Activated gamma-delta T cell treated with anti-CD3 and anti-CD28 coated beads, Interleukin-2, amount 50 U/mL, for 16 hours (primary cell): ENCODE data around the gene HSCB.
"Not testable (repeated sequence)": the region's sequence is repeated elsewhere in the genome, so short reads cannot be mapped to it uniquely, and the experiment has no call there.

Experiments used
- DNase-seq: peaks from one replicate; pipeline ENCODE4 v3.0.0-alpha.2; 2020; ENCODE audit warnings: low read depth

The HSCB gene

DNA sequence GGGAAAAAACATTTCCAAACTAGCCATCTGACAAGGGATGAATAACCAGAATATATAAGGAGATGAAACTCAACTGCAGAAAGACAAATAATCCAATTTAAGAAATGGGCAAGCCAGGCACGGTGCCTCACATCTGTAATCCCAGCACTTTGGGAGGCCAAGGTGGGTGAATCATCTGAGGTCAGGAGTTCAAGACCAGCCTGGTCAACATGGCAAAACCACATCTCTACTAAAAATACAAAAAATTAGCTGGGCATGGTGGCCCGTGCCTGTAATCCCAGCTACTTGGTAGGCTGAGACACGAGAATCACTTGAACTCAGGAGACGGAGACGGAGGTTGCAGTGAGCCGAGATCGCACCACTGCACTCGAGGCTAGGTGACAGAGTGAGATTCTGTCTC is 3.0 kb upstream of the HSCB start:
- DNase-seq, result not testable (repeated sequence)

DNA sequence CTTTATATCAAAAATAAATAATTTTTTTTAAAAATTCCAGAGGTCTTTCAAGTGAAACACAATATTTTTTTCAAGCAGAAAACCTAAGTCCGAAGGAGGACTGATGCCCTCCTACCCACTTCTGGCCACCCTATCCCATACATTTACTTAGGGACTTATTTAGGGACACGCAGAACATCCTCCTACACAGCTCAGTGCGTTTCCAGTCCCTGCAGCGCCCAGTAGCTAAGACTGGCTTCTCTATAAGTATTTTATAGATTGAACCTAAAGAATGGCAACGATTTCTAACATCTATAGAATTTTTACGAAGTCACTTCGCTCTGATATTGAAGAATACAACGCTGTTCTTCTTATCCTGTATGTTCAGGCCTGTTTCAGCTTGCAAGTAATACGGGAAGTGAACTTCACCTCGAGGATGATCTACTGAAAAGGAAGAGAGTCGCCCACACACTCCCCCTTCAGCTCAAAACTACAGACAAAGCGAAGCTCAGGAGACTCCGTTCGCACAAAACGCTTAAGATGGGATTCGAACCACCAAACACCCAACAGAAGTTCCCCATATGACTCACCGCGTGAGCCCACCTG is 547 bp upstream of the HSCB start:
- no peak for DNase-seq

GRCh38 chr22:28742562-28742962 is 723 bp downstream of the HSCB start:
- no peak for DNase-seq

DNA sequence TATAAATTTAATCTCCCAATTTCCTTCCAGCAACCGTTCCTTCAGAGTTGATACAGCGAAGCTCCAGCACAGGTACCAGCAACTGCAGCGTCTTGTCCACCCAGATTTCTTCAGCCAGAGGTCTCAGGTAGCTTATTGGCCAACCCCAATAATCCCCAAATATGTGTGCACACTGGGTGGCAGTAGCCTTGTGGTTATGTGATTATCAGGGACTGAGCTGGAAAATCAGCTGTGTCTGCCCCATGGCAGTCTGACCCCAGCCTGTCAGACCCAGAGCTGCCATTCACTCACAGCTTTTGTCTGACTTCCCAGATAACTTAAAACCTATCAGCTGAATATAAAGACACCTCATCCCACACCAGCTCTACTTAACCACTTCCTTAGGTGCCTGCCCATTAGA is 2.0 kb downstream of the HSCB start:
- no peak for DNase-seq

GRCh38 chr22:28750471-28750881 is 8.6 kb downstream of the HSCB start:
- no peak for DNase-seq

- not testable (repeated sequence) for DNase-seq
Measured at GRCh38 chr22:28754512-28754911, 12.7 kb downstream of the HSCB start.

- DNase-seq, result no peak
Measured at GRCh38 chr22:28759861-28760560, 18.2 kb downstream of the HSCB start.

DNA sequence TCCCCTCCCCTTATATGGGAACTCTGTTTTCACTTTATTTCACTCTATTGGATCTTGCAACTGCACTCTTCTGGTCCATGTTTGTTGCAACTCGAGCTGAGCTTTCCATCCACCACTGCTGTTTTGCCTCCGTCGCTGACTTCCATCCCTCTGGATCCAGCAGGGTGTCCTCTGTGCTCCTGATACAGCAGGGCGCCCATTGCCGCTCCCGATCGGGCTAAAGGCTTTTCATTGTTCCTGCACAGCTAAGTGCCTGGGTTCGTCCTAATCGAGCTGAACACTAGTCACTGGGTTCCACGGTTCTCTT is 19.6 kb downstream of the HSCB start:
- DNase-seq, result no peak

DNA sequence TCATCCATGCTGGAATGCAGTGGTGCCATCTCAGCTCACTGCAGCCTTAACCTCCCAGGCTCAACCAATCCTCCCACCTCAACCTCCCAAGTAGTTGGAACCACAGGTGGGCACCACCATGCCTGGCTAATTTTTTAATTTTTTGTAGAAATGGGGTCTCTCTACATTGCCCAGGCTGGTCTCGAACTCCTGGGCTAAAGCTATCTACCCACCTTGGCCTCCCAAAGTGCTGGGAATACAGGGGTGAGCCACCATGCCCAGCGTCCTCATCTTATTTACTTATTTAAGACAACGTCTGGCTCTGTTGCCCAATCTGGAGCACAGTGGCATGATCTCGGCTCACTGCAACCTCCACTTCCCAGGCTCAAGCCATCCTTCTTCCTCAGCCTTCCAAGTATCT is 20.2 kb downstream of the HSCB start:
- DNase-seq, result not testable (repeated sequence)

- DNase-seq, result no peak
Measured at GRCh38 chr22:28766628-28767027, 24.8 kb downstream of the HSCB start.

DNA sequence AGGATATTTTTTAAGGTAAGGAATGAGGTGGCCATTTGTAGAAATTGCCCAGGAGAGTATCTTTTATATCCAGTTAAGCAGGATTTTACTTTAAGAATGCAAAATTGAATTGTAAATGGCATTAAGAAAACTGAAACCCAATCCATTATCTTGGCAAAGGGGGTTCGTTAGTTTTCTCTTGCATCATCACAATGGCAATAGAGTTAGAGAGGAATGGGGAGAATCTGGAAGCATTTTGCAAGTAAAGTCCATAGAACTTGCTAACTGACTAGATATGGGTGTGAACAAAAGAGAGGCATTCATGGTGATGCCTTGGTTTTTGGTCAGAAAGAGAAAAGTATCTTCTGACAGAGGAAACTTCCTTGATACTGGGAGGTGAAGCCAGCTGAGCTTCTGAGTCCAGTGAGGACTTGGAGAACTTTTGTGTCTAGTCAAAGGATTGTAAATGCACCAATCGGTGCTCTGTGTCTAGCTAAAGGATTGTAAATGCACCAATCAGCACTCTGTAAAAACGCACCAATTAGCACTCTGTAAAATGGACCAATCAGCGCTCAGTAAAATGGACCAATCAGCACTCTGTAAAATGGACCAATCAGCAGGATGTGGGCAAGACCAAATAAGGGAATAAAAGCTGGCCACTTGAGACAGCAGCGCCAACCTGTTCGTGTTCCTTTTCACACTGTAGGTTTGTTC is 27.0 kb downstream of the HSCB start:
- DNase-seq, result no peak

- no peak for DNase-seq
Measured at GRCh38 chr22:28769394-28770085, 27.7 kb downstream of the HSCB start.

GRCh38 chr22:28771195-28771791 is 29.5 kb downstream of the HSCB start:
- no peak for DNase-seq

GRCh38 chr22:28772633-28773460 is 31.0 kb downstream of the HSCB start, which contains the start of gene CCDC117:
TSS of gene CCDC117 (plus strand) at chr22:28772695. CDS start at chr22:28772850, 155 bp downstream.
- peak; percentile 86 for DNase-seq

GRCh38 chr22:28773461-28773867 is 31.6 kb downstream of the HSCB start:
- no peak for DNase-seq

- DNase-seq, result no peak
Measured at GRCh38 chr22:28774378-28774777, 32.5 kb downstream of the HSCB start.

GRCh38 chr22:28779833-28780232 is 38.0 kb downstream of the HSCB start:
- no peak for DNase-seq

- DNase-seq, result no peak
Measured at GRCh38 chr22:28780296-28780695, 38.5 kb downstream of the HSCB start.

- no peak for DNase-seq
Measured at GRCh38 chr22:28783786-28784671, 42.2 kb downstream of the HSCB start.

DNA sequence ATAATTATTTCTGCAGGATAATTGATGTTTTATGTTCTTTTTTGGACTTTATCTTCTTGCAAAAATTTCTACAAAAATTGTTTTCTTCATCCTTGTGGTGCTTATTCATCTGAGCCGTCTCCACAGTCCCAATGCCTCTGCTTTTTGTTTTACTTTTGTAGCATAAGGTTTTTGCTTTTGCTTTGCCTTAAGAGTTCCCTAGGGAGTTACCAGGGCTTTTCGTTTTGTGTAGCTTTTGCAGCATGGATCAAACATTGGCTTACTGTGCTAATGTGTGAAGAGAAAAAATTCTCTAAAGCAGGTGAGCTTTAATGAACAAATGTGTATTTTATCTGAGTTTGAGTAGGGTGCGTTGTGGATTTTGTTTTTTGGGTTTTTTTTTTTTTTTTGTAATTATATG is 46.8 kb downstream of the HSCB start:
- no peak for DNase-seq

GRCh38 chr22:28791124-28791523 is 49.3 kb downstream of the HSCB start:
- no peak for DNase-seq
